ENCODE results near the gene FES.

DNA sequence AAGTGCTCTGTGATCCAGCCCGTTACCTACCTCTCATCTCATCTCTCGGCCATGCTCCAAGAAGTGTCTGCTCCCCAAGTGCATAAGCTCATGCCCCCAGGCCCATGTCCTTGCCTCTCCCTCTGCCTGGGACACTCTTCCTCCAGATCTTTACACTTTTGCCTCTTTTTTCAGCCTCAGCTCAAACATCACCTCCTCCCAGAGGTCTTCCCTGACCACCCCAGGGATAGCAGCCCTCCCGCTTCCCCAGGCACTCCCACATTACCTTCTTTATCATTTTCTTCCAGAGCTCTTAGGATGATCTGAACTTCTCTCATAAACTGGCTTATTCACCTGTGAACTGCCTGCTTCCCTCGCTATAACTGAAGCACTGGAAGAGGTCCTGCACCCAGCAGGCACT is 18.6 kb upstream of the FES start:
- TF ChIP-seq, protein P1, sequence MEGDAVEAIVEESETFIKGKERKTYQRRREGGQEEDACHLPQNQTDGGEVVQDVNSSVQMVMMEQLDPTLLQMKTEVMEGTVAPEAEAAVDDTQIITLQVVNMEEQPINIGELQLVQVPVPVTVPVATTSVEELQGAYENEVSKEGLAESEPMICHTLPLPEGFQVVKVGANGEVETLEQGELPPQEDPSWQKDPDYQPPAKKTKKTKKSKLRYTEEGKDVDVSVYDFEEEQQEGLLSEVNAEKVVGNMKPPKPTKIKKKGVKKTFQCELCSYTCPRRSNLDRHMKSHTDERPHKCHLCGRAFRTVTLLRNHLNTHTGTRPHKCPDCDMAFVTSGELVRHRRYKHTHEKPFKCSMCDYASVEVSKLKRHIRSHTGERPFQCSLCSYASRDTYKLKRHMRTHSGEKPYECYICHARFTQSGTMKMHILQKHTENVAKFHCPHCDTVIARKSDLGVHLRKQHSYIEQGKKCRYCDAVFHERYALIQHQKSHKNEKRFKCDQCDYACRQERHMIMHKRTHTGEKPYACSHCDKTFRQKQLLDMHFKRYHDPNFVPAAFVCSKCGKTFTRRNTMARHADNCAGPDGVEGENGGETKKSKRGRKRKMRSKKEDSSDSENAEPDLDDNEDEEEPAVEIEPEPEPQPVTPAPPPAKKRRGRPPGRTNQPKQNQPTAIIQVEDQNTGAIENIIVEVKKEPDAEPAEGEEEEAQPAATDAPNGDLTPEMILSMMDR (IDR thresholded peaks at IDR 0.05) = no peak
- TF ChIP-seq POLR2A (IDR thresholded peaks at IDR 0.05) = no peak
